Caki2 (cell line): ENCODE data around the gene TMEM45B. TPM values are rescaled to one million over a fixed set of nuclear protein-coding genes. Genes with fewer than 3 reads are reported as not detected.
"Not testable (repeated sequence)": the region's sequence is repeated elsewhere in the genome, so short reads cannot be mapped to it uniquely, and the experiment has no call there.

Experiments used
- DNase-seq: peaks from one replicate; pipeline ENCODE4 v3.0.0-alpha.2; 2015; ENCODE audit warnings: low read depth
- in situ Hi-C: cut with HindIII; loops from 2 replicates; pipeline ENCODE4 v1.10.0; 2016; ENCODE audit warnings: low sequenced_read_pairs, low pct_unique_long_range_greater_than_20kb, mixed read lengths
- total RNA-seq: library from RNA; depleted of rRNA; stranded (reverse); fragments of >200 nt; shearing (Covaris generic); gene quantifications from 2 replicates; pipeline ENCODE4 v1.2.3, GENCODE V29; 2014; ENCODE audit warnings: low replicate concordance

The TMEM45B gene
- total RNA-seq, 1 experiment from 2014 or later = 0.61 TPM

GRCh38 chr11:129840236-129840635, 24.6 kb downstream of the TMEM45B start:
- no peak for DNase-seq
- in situ Hi-C loops = no loop called here

DNA sequence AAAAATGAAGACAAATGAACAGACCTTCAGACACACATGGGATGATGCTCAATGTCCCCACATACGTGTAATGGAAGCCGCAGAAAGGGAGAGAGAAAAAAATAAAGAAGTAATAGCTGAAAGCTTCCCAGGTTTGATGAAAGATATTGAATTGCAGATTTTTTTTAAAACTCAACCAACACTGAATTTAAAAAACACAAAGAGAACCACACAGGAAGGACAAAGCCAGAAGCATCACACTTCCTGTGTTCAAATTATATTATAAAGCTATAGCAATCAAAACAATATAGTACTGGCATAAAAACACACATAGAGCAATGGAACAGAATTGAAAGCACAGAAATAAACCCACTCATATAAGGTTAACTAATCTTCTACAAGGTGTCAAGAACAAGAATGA, 26.5 kb downstream of the TMEM45B start:
- in situ Hi-C loops = no loop called here

GRCh38 chr11:129846508-129847335, 31.1 kb downstream of the TMEM45B start:
- DNase-seq = peak; percentile 83
- in situ Hi-C loops = no loop called here

More for the DNA sequence above, 26.5 kb downstream of the TMEM45B start:
- DNase-seq = no peak

- in situ Hi-C loops, DNase-seq: not testable (repeated sequence)
Measured at GRCh38 chr11:129847361-129847760, 31.7 kb downstream of the TMEM45B start.

GRCh38 chr11:129849447-129850130, 33.9 kb downstream of the TMEM45B start:
- in situ Hi-C loops = no loop called here
- no peak for DNase-seq

GRCh38 chr11:129852125-129852740, 36.6 kb downstream of the TMEM45B start:
- DNase-seq = no peak
- in situ Hi-C loops = no loop called here

GRCh38 chr11:129853518-129854231, 38.0 kb downstream of the TMEM45B start:
- DNase-seq = no peak
- in situ Hi-C loops = no loop called here

DNA sequence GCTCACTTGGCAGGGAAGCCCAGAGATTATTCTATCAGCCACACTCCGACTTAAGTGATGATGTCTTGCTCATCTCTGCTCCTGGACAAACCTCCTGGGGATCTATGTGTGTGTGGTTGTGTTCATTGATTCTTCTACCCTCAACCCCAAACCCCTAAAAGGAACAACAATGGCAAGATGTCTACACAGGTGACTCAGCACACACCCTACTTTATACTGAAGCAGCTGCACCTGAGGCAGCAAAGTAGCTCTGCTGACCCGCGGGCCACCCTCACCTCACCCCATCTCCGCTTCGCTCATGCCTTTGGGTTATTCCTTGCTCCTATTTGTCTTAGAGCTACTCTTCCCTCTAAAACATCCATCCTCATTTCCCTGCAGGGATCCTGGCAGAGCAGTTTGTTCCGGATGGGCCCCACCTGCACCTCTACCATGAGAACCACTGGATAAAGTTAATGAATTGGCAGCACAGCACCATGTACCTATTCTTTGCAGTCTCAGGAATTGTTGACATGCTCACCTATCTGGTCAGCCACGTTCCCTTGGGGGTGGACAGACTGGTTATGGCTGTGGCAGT, 38.7 kb downstream of the TMEM45B start:
- DNase-seq = no peak
- in situ Hi-C loops = no loop called here

- no peak for DNase-seq
- in situ Hi-C loops = no loop called here
Measured at GRCh38 chr11:129855086-129855485, 39.4 kb downstream of the TMEM45B start.

GRCh38 chr11:129856036-129856435, 40.4 kb downstream of the TMEM45B start:
- in situ Hi-C loops = no loop called here
- no peak for DNase-seq

- in situ Hi-C loops = no loop called here
- DNase-seq = peak; percentile 85
Measured at GRCh38 chr11:129861702-129862522, 46.3 kb downstream of the TMEM45B start.

GRCh38 chr11:129864811-129865210, 49.2 kb downstream of the TMEM45B start:
- no peak for DNase-seq
- in situ Hi-C loops = no loop called here

- no peak for DNase-seq
- in situ Hi-C loops = no loop called here
Measured at GRCh38 chr11:129865701-129866100, 50.1 kb downstream of the TMEM45B start.

DNA sequence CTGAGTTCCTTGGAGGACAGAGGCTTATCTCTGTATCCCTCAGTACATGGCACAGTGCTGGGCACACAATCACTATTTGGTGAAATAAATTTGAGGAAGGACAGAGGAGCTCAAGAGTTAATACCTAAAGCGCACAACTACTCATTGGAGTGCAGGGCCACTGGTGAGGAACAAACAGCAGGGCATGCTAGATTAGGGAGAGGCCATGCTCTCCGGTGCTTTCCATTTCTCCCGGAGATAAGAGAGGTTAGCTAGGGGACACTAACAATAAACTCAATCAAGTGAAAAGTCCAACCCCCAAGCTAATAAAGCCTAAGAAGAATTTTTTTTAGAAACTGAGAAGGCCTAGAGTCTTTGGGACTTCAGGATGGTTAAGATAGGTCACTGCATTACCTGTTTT, 50.7 kb downstream of the TMEM45B start:
- in situ Hi-C loops = no loop called here
- DNase-seq = peak; percentile 71

DNA sequence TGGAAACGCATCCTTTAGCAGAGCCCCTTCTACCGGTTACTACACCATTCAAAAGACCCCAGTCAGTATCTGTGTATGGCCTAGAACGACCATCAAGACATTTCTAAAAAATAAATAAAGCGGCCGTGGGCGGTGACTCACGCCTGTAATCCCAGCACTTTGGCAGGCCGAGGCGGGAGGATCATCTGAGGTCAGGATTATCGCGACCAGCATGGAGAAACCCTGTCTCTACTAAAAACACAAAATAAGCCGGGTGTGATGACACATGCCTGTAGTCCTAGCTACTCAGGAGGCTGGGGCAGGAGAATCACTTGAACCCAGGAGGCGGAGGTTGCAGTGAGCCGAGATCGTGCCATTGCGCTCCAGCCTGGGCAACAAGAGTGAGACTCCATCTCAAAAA, 53.0 kb downstream of the TMEM45B start:
- DNase-seq, in situ Hi-C loops: not testable (repeated sequence)

DNA sequence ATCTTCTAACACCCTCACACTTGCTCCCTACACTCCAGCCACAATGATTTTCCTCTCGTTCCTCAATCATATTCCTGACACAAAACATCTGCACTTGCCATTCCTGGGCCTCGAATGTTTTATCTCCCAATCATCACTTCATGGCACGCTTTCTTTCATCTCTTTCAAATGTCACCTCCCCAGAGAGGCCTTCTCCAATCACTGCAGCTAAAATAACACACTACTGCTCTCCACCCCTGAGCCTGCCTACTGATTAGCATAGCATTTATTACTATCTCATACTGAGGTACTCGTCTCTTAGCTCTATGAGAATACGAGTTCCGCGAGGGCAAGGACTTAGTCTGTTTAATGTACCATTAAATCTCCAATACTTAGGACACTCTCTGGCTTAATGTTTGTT, 56.3 kb downstream of the TMEM45B start:
- in situ Hi-C loops = no loop called here

DNA sequence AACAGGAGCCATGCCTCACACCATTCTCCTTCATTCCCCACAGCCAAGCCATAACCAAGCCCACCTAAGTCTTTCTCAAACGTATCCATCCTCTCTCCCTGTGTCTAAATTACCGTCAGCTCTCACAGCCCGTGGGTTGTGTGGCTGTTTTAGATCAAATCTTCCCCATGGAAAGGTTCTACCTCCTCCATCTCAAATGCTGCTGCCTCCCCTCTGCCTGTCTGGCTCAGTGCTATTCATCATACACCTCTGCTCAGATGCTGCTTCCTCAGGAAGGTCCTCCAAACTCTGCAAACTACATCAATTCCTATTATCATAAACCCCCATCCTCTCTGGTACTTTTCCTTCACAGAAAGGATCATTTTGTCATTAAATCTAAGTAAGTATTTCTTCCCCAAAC, 64.7 kb downstream of the TMEM45B start:
- DNase-seq = no peak
- in situ Hi-C loops = no loop called here

More for the DNA sequence above, 56.3 kb downstream of the TMEM45B start:
- DNase-seq = no peak
